ENCODE measurements around the gene AFF4. TPM values are rescaled to one million over a fixed set of nuclear protein-coding genes. Genes with fewer than 3 reads are reported as not detected.

Gene AFF4
- total RNA-seq, 1 experiment from 2014 or later, result 85.3 TPM

- intact Hi-C loops (cut with micrococcal nuclease; ENCODE audit: unreplicated experiment), result no loop called here
- H3K4me3 ChIP-seq (ENCODE audit: low read depth, low read length, poor library complexity, severe bottlenecking), result no peak overlapping the region
- no peaks in the 10 kb centered on the region for H3K27me3 ChIP-seq (replicated peaks; ENCODE audit: insufficient read depth, low read depth, low read length, poor library complexity)
- no peaks in the 10 kb centered on the region for H3K9me3 ChIP-seq (ENCODE audit: low read depth, low read length, poor library complexity, severe bottlenecking)
- H3K4me1 ChIP-seq (ENCODE audit: insufficient read depth, low read length, poor library complexity, severe bottlenecking), result no peaks in the 10 kb centered on the region
- ChIA-PET CTCF (interaction anchor here (0.6 kb wide), 1 partner anchor 625 kb away, joined by 8 read pairs; no protein-coding TSS in a partner anchor), POLR2A (ENCODE audit: low non-redundant PET) (no interaction called here)
- DNase-seq (ENCODE audit: low spot score), result no peak
- no peak for TF ChIP-seq EZH2 (IDR thresholded peaks at IDR 0.05; ENCODE audit: borderline replicate concordance, low read depth, low read length, poor library complexity, severe bottlenecking)
- TF ChIP-seq, protein P1, sequence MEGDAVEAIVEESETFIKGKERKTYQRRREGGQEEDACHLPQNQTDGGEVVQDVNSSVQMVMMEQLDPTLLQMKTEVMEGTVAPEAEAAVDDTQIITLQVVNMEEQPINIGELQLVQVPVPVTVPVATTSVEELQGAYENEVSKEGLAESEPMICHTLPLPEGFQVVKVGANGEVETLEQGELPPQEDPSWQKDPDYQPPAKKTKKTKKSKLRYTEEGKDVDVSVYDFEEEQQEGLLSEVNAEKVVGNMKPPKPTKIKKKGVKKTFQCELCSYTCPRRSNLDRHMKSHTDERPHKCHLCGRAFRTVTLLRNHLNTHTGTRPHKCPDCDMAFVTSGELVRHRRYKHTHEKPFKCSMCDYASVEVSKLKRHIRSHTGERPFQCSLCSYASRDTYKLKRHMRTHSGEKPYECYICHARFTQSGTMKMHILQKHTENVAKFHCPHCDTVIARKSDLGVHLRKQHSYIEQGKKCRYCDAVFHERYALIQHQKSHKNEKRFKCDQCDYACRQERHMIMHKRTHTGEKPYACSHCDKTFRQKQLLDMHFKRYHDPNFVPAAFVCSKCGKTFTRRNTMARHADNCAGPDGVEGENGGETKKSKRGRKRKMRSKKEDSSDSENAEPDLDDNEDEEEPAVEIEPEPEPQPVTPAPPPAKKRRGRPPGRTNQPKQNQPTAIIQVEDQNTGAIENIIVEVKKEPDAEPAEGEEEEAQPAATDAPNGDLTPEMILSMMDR (conservative IDR thresholded peaks at IDR 0.05; ENCODE audit: low read depth, low read length), result no peak
- H3K36me3 ChIP-seq (ENCODE audit: insufficient read depth, low read length, poor library complexity, severe bottlenecking), result no peaks in the 10 kb centered on the region
- no TSS peak for BruUV-seq (replicated peaks)
- H3K27ac ChIP-seq (ENCODE audit: low read depth, low read length, poor library complexity, severe bottlenecking), result no peak overlapping the region
Observed at GRCh38 chr5:132850066-132850465, 113.4 kb downstream of the AFF4 start.

- Histone ChIP-seq H3K4me1 (ENCODE audit: insufficient read depth, low read length, poor library complexity, severe bottlenecking) (no peaks in the 10 kb centered on the region), H3K27me3 (replicated peaks; ENCODE audit: insufficient read depth, low read depth, low read length, poor library complexity) (no peaks in the 10 kb centered on the region), H3K9me3 (ENCODE audit: low read depth, low read length, poor library complexity, severe bottlenecking) (no peaks in the 10 kb centered on the region), H3K27ac (ENCODE audit: low read depth, low read length, poor library complexity, severe bottlenecking) (no peak overlapping the region), H3K36me3 (ENCODE audit: insufficient read depth, low read length, poor library complexity, severe bottlenecking) (no peaks in the 10 kb centered on the region), H3K4me3 (ENCODE audit: low read depth, low read length, poor library complexity, severe bottlenecking) (no peak overlapping the region)
- CTCF ChIA-PET, result no interaction called here
- TF ChIP-seq, protein P1 (conservative IDR thresholded peaks at IDR 0.05; ENCODE audit: low read depth, low read length), result no peak
- no peak for TF ChIP-seq EZH2 (IDR thresholded peaks at IDR 0.05; ENCODE audit: borderline replicate concordance, low read depth, low read length, poor library complexity, severe bottlenecking)
- BruUV-seq (replicated peaks), result no TSS peak
- POLR2A ChIA-PET (ENCODE audit: low non-redundant PET), result no interaction called here
- intact Hi-C loops (cut with micrococcal nuclease; ENCODE audit: unreplicated experiment), result no loop called here
- DNase-seq (ENCODE audit: low spot score), result no peak
Observed at GRCh38 chr5:132849347-132849746, 114.1 kb downstream of the AFF4 start.

GRCh38 chr5:132848270-132848669, 115.2 kb downstream of the AFF4 start:
- Histone ChIP-seq H3K4me1 (ENCODE audit: insufficient read depth, low read length, poor library complexity, severe bottlenecking) (no peaks in the 10 kb centered on the region), H3K36me3 (ENCODE audit: insufficient read depth, low read length, poor library complexity, severe bottlenecking) (no peaks in the 10 kb centered on the region), H3K4me3 (ENCODE audit: low read depth, low read length, poor library complexity, severe bottlenecking) (no peak overlapping the region), H3K27ac (ENCODE audit: low read depth, low read length, poor library complexity, severe bottlenecking) (no peak overlapping the region), H3K27me3 (replicated peaks; ENCODE audit: insufficient read depth, low read depth, low read length, poor library complexity) (no peaks in the 10 kb centered on the region), H3K9me3 (ENCODE audit: low read depth, low read length, poor library complexity, severe bottlenecking) (no peaks in the 10 kb centered on the region)
- intact Hi-C loops (cut with micrococcal nuclease; ENCODE audit: unreplicated experiment), result no loop called here
- CTCF ChIA-PET, result no interaction called here
- POLR2A ChIA-PET (ENCODE audit: low non-redundant PET), result no interaction called here
- BruUV-seq (replicated peaks), result no TSS peak
- TF ChIP-seq, protein P1 (conservative IDR thresholded peaks at IDR 0.05; ENCODE audit: low read depth, low read length), result no peak
- no peak for TF ChIP-seq EZH2 (IDR thresholded peaks at IDR 0.05; ENCODE audit: borderline replicate concordance, low read depth, low read length, poor library complexity, severe bottlenecking)
- no peak for DNase-seq (ENCODE audit: low spot score)

All from A673 (cell line).